ENCODE results near the gene WWOX. TPM values are rescaled to one million over a fixed set of nuclear protein-coding genes. Genes with fewer than 3 reads are reported as not detected.
A peak's percentile ranks its signal among the peaks of the same experiment; 100 is the strongest.

WWOX gene
- total and polyA plus RNA-seq, 2 of the 13 experiments (the other 11 are each of a cell fraction or from before 2014, with no cell fraction given): 9.1 to 37.4 TPM

- TF ChIP-seq ZNF275 (CRISPR knock-in tag; IDR thresholded peaks at IDR 0.05; ENCODE audit: borderline replicate concordance) (no peak), FOXP1 (IDR thresholded peaks at IDR 0.05) (no peak), FOXP1 (CRISPR knock-in tag; IDR thresholded peaks at IDR 0.05) (no peak), CHD2 (IDR thresholded peaks at IDR 0.05; ENCODE audit: low read depth, low read length) (no peak), GLMP (CRISPR knock-in tag; IDR thresholded peaks at IDR 0.05; ENCODE audit: borderline replicate concordance) (no peak), ZBTB39 (CRISPR knock-in tag; IDR thresholded peaks at IDR 0.05) (no peak), KAT2B (IDR thresholded peaks at IDR 0.05; ENCODE audit: borderline replicate concordance, low read depth, low read length) (no peak), ZNF136 (CRISPR knock-in tag; IDR thresholded peaks at IDR 0.05; ENCODE audit: low read depth) (peak; percentile 32; the same call in 1 of the 2 replicates), NFATC3 (CRISPR knock-in tag; IDR thresholded peaks at IDR 0.05) (0 out of 2 replicates have a peak, but pooled peaks have one; percentile 37), FUBP1 (CRISPR knock-in tag; IDR thresholded peaks at IDR 0.05; ENCODE audit: borderline replicate concordance) (no peak), RBFOX2 (IDR thresholded peaks at IDR 0.05; ENCODE audit: low read depth, low read length) (no peak), KLF6 (CRISPR knock-in tag; IDR thresholded peaks at IDR 0.05) (no peak), ZNF598 (CRISPR knock-in tag; IDR thresholded peaks at IDR 0.05; ENCODE audit: borderline replicate concordance) (no peak), MZF1 (CRISPR knock-in tag; IDR thresholded peaks at IDR 0.05; ENCODE audit: borderline replicate concordance) (no peak), CREBL2 (CRISPR knock-in tag; IDR thresholded peaks at IDR 0.05; ENCODE audit: borderline replicate concordance) (no peak), GMEB2 (CRISPR knock-in tag; IDR thresholded peaks at IDR 0.05; ENCODE audit: low read depth) (no peak), ZEB1 (IDR thresholded peaks at IDR 0.05; ENCODE audit: insufficient replicate concordance, low read depth) (no peak), EHMT2 (IDR thresholded peaks at IDR 0.05; ENCODE audit: borderline replicate concordance, low read depth, low read length) (no peak), BRCA1 (CRISPR knock-in tag; IDR thresholded peaks at IDR 0.05) (no peak), GMEB1 (CRISPR knock-in tag; IDR thresholded peaks at IDR 0.05; ENCODE audit: borderline replicate concordance) (no peak), ZNF367 (CRISPR knock-in tag; IDR thresholded peaks at IDR 0.05; ENCODE audit: borderline replicate concordance) (no peak)
Measured at GRCh38 chr16:78460428-78460827, 361.0 kb downstream of the WWOX start (continued).
